Heart left ventricle (tissue), 16 donors: ENCODE data around the gene KRTAP5-9. TPM values are rescaled to one million over a fixed set of nuclear protein-coding genes. Genes with fewer than 3 reads are reported as not detected.
"Not testable (repeated sequence)": the region's sequence is repeated elsewhere in the genome, so short reads cannot be mapped to it uniquely, and the experiment has no call there.

ENCODE experiments used
- ATAC-seq, 4 donors: fragments of 200-7000 bp; cut with Tn5 transposase; one replicate each; pipeline ENCODE4 v1.9.1; 2020 to 2022; ENCODE audit warnings: moderate library complexity in 4 of 4, mild to moderate bottlenecking in 3 of 4, moderate number of reproducible peaks in 1 of 4
- DNase-seq, 5 donors: peaks; one replicate each; pipeline ENCODE4 v3.0.0-alpha.2; 2020
- H3K27ac ChIP-seq, 12 donors: fragments of 200-600 bp; sonication (generic) in 4 of 12; one replicate each; pipeline versions ENCODE4 v1.5.0 to v1.8.0; 2016 to 2022; ENCODE audit warnings: mild to moderate bottlenecking in 2 of 12
- H3K27me3 ChIP-seq, 9 donors: fragments of 200-600 bp; sonication (generic) in 2 of 9; one replicate each; pipeline versions ENCODE4 v1.5.1 to v1.8.0; 2016 to 2022; ENCODE audit warnings: mild to moderate bottlenecking in 3 of 9
- H3K36me3 ChIP-seq, 9 donors: fragments of 200-600 bp; sonication (generic) in 2 of 9; one replicate each; pipeline versions ENCODE4 v1.5.0 to v1.8.0; 2018 to 2022; ENCODE audit warnings: mild to moderate bottlenecking in 2 of 9
- H3K4me1 ChIP-seq, 12 donors: fragments of 200-600 bp; sonication (generic) in 4 of 12; one replicate each; pipeline versions ENCODE4 v1.5.0 to v1.8.0; 2016 to 2022; ENCODE audit warnings: mild to moderate bottlenecking in 3 of 12
- H3K4me3 ChIP-seq, 12 donors: fragments of 200-600 bp; sonication (generic) in 4 of 12; one replicate each; pipeline versions ENCODE4 v1.5.0 to v1.8.0; 2017 to 2022; ENCODE audit warnings: mild to moderate bottlenecking in 9 of 12, moderate library complexity in 4 of 12
- H3K9me3 ChIP-seq, 12 donors: fragments of 200-600 bp; sonication (generic) in 4 of 12; one replicate each; pipeline versions ENCODE4 v1.5.0 to v1.8.0; 2016 to 2022; ENCODE audit warnings: mild to moderate bottlenecking in 1 of 12
- POLR2A ChIP-seq, 2 donors: fragments of 450-650 bp; IDR thresholded peaks; one replicate each; pipeline ENCODE4 v1.6.1; 2017; ENCODE audit warnings: antibody characterized with exemption in 2 of 2, mild to moderate bottlenecking in 2 of 2, moderate library complexity in 2 of 2
- WGBS, 4 donors: extraction: QIAGEN DNeasy Blood & Tissue Kit in 2 of 4; methylation state at CpG; one replicate each; pipeline versions ENCODE4 v1.1.5 to v1.1.7; 2013 to 2018; 5-methylcytosine and 5-hydroxymethylcytosine counted together
- intact Hi-C, 10 donors: fragments of 100-400 bp; cut with DNase I; formaldehyde crosslinking; loops; one replicate each; pipeline versions ENCODE4 v1.11.1 to v1.14.2; 2022
- polyA plus RNA-seq, 2 donors: library from polyadenylated mRNA; stranded (reverse); fragments of 200-250 nt; gene quantifications; one replicate each; pipeline ENCODE4 v1.2.3, GENCODE V29; 2013
- total RNA-seq, 9 donors: library from RNA; depleted of rRNA in 2 of 9; stranded (reverse); fragments of >200 nt in 2 of 9; fragmentation: NEBNext Ultra II Directional in 3 of 9; extraction: Animal tissue kit (Norgen Biotek cat#: 25700) in 3 of 9; gene quantifications; one replicate each; pipeline versions ENCODE4 v1.1.0 to v1.2.4, GENCODE V29; 2016 to 2023
- TF ChIP-seq, protein P1 (sequence below), 12 donors: fragments of 200-600 bp; sonication (generic) in 4 of 12; IDR thresholded peaks; one replicate each; pipeline versions ENCODE4 v1.5.0 to v1.8.0; 2018 to 2022; ENCODE audit warnings: antibody characterized with exemption in 12 of 12, mild to moderate bottlenecking in 5 of 12
- donor health status: ischemic (EF 13 %, LVEDD 7.1; RV severe dilation, severe dysfunction).
- donor health status: healthy with polysubstance abuse.
- donor health status: DM: no; HTN: yes; CAD: no.
- donor health status: DM: no; HTN: no; CAD: no.
- donor health status: ischemic (EF 25% LVEDD 6.9; RV normal size, moderate dysfunction).
- donor health status: ischemic (EF 25% LVEDD 5.7; RV mildly dilated, moderate dysfunction).
- donor health status: healthy.
- donor health status: DM: yes; HTN: yes; CAD: no.
- donor health status: ischemic (EF 35%, LVEDD 5.7; RV mildly dilated, moderate dysfunction).
- donor health status: nonischemic (EF 11% LVEDD 7.7; RV severe dilation, severe dysfunction).
- donor health status: DM: yes; HTN: yes; CAD: no.
- donor health status: PGD.
- donor health status: ischemic (EF 29% LVEDD 5.4; RV normal size, mild dysfunction).
- donor health status: nonischemic (EF 23%, LVEDD 6.1; RV moderate dilation, normal function).

The KRTAP5-9 gene
- total and polyA plus RNA-seq, 11 donors = not detected

DNA sequence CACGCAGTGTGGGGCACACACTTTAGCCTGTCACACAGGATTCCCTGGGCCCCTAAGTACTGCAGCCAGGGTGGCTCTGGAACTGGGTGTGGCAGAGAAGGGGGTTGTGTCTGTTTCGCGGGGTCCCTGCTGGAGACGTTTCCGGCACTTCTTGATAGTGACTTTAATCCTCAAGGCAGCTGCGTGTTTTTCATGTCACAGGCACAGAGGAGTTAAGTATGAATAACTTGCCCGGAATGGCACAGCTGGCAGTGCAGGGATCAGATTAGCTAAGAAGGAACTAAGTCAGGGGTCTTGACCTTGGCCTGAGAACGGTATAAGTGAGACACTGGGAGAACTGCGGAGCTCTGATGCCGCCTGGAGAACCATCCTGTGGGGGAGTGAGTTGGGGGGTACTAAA is 28.7 kb upstream of the KRTAP5-9 start:
- no peaks in the 10 kb centered on the region for H3K9me3 ChIP-seq
- ATAC-seq (no peak), DNase-seq (no peak)
- H3K4me1 ChIP-seq = no peaks in the 10 kb centered on the region
- no peak overlapping the region for H3K27ac ChIP-seq
- no peak overlapping the region for H3K4me3 ChIP-seq
- intact Hi-C loops = no loop called here
- 54 to 66% (median 56%) methylated on average over 9 to 10 of the region's 10 CpGs for WGBS, 4 donors
- no peaks in the 10 kb centered on the region for H3K36me3 ChIP-seq
- no peaks in the 10 kb centered on the region for H3K27me3 ChIP-seq
- TF ChIP-seq, protein P1, sequence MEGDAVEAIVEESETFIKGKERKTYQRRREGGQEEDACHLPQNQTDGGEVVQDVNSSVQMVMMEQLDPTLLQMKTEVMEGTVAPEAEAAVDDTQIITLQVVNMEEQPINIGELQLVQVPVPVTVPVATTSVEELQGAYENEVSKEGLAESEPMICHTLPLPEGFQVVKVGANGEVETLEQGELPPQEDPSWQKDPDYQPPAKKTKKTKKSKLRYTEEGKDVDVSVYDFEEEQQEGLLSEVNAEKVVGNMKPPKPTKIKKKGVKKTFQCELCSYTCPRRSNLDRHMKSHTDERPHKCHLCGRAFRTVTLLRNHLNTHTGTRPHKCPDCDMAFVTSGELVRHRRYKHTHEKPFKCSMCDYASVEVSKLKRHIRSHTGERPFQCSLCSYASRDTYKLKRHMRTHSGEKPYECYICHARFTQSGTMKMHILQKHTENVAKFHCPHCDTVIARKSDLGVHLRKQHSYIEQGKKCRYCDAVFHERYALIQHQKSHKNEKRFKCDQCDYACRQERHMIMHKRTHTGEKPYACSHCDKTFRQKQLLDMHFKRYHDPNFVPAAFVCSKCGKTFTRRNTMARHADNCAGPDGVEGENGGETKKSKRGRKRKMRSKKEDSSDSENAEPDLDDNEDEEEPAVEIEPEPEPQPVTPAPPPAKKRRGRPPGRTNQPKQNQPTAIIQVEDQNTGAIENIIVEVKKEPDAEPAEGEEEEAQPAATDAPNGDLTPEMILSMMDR (IDR thresholded peaks at IDR 0.05) = no peak
- no peak for TF ChIP-seq POLR2A (IDR thresholded peaks at IDR 0.05)

DNA sequence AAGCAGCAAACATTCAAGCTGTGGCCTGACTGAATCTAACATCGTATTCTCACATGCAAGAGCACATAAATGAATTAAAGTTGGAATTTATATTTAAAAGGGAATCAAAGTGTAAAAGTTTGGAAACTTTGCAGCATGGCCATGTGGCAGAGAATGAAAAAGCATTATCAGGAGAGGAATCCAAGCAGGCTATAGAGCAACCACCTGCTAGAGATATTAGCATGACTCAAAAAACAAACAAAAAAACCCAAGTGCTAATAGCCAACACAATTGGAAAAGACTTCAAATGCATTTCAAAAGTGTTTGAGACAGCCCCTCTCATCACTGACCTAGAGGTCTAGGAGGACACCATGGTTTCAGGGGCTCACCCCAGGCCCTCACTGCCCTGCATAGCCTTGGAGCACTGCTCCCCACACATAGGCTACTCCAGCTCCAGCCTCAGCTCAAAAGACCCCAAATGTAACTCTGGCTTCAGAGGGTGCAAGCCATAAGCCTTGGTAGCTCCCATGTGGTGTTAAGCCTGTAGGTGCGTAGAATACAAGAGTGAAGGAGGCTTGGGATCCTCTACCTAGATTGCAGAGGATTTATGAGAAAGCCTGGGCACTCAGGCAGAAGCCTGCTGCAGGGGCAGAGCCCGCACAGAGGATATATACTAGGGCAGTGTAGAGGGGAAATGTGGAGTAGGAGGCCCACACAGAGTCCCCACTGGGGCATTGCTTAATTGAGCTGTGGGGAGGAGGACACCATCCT is 22.9 kb upstream of the KRTAP5-9 start:
- 62 to 77% (median 66%) methylated on average over 3 of the region's 3 CpGs for WGBS, 4 donors
- intact Hi-C loops = no loop called here
- Histone ChIP-seq H3K4me1 (no peaks in the 10 kb centered on the region), H3K4me3 (no peak overlapping the region), H3K36me3 (no peaks in the 10 kb centered on the region), H3K27me3 (no peaks in the 10 kb centered on the region), H3K9me3 (peaks cover 0 to 6% (median 0%) of the 10 kb centered on the region in 12 donors), H3K27ac (no peak overlapping the region)
- no peak for ATAC-seq
- TF ChIP-seq, protein P1 (IDR thresholded peaks at IDR 0.05) = no peak
- no peak for TF ChIP-seq POLR2A (IDR thresholded peaks at IDR 0.05)
- no peak for DNase-seq

DNA sequence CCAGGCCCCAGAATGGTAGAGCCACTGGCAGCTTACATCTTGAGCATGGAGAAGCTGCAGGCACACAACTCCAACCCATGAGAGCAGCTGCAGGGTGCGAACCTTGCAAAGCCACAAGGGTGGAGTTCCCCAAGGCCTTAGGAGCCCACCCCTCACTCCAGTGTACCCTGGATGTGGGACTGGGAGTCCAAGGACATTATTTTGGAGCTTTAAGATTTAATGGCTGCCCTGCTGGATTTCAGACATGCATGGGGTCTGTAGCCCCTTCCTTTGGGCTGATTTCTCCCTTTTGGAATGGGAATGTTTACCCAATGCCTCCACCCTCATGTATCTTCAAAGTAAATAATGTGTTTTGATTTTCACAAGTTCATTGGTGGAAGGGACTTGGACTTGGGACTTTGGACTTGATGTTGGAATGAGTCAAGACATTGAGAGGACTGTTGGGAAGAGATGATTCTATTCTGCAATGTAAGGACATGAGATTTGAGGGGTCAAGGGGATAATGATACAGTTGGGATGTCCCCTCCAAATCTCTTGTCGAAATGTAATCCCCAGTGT is 22.2 kb upstream of the KRTAP5-9 start:
- DNase-seq (no peak), ATAC-seq (no peak)
- Histone ChIP-seq H3K4me1 (no peaks in the 10 kb centered on the region), H3K36me3 (no peaks in the 10 kb centered on the region), H3K4me3 (no peak overlapping the region), H3K27me3 (no peaks in the 10 kb centered on the region), H3K27ac (no peak overlapping the region), H3K9me3 (peaks cover 0 to 6% (median 0%) of the 10 kb centered on the region in 12 donors)
- intact Hi-C loops = no loop called here
- WGBS, 4 donors = 82 to 83% (median 82%) methylated on average over 2 of the region's 2 CpGs
- TF ChIP-seq, protein P1 (IDR thresholded peaks at IDR 0.05) = no peak
- no peak for TF ChIP-seq POLR2A (IDR thresholded peaks at IDR 0.05)

DNA sequence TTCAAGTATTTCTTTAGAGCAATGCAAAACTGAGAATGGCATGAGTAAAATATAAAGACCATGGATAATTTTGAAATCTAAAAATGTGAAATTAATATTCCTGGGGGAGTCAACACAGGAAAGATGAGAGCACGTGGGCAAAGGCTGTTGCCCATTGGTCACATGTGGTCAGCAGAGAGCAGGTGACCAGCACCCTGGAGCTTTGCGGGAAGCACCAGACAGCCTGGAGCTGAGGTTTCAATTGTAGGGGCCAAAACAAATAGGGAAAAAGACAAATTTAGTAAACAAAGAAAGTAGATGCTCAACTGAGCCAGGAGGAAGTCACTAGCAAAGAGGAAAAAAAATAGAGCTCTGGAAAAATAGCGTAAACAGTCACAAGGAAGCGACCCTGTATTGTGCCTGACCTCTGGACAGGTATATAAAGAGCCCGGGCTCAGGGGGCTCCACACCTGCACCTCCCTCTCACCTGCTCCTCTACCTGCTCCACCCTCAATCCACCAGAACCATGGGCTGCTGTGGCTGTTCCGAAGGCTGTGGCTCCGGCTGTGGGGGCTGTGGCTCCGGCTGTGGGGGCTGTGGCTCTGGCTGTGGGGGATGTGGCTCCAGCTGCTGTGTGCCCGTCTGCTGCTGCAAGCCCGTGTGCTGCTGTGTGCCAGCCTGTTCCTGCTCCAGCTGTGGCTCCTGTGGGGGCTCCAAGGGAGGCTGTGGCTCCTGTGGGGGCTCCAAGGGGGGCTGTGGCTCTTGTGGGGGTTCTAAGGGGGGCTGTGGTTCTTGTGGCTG is 21.2 kb upstream of the KRTAP5-9 start, which contains the start of gene KRTAP5-7:
Gene KRTAP5-7 (plus strand): TSS at position 472 of the 780 bp plus-strand sequence. CDS start 34 bp downstream, at position 506.
- H3K4me1 ChIP-seq, H3K4me3 ChIP-seq, H3K27ac ChIP-seq, H3K9me3 ChIP-seq, ATAC-seq, DNase-seq, intact Hi-C loops, H3K27me3 ChIP-seq, H3K36me3 ChIP-seq: not testable (repeated sequence)
- WGBS, 4 donors = 44 to 64% (median 48%) methylated on average over 8 to 10 of the region's 10 CpGs
